ENCODE measurements around the gene CLNK.

CLNK gene

GRCh38 chr4:10701161-10701560 is 16.6 kb upstream of the CLNK start:
- DNase-seq (ENCODE audit: low read depth in 3 of 3) = no peak

GRCh38 chr4:10698172-10698571 is 13.6 kb upstream of the CLNK start:
- no peak for DNase-seq (ENCODE audit: low read depth in 3 of 3)

GRCh38 chr4:10697086-10697485 is 12.5 kb upstream of the CLNK start:
- no peak for DNase-seq (ENCODE audit: low read depth in 3 of 3)

- DNase-seq (ENCODE audit: low read depth in 3 of 3) = no peak
Measured at GRCh38 chr4:10696253-10696652, 11.7 kb upstream of the CLNK start.

GRCh38 chr4:10694828-10695209 is 10.3 kb upstream of the CLNK start:
- no peak for DNase-seq (ENCODE audit: low read depth in 3 of 3)

GRCh38 chr4:10694151-10694827 is 9.7 kb upstream of the CLNK start:
- DNase-seq (ENCODE audit: low read depth in 3 of 3) = no peak

- no peak for DNase-seq (ENCODE audit: low read depth in 3 of 3)
Measured at GRCh38 chr4:10691651-10692050, 7.1 kb upstream of the CLNK start.

GRCh38 chr4:10690185-10690907 is 5.8 kb upstream of the CLNK start:
- DNase-seq (ENCODE audit: low read depth in 3 of 3) = no peak

GRCh38 chr4:10688846-10689245 is 4.3 kb upstream of the CLNK start:
- no peak for DNase-seq (ENCODE audit: low read depth in 3 of 3)

GRCh38 chr4:10688022-10688421 is 3.5 kb upstream of the CLNK start:
- no peak for DNase-seq (ENCODE audit: low read depth in 3 of 3)

GRCh38 chr4:10687526-10687925 is 3.0 kb upstream of the CLNK start:
- DNase-seq (ENCODE audit: low read depth in 3 of 3) = no peak

- no peak for DNase-seq (ENCODE audit: low read depth in 3 of 3)
Measured at GRCh38 chr4:10682397-10682796, 2.2 kb downstream of the CLNK start.

GRCh38 chr4:10677796-10678497 is 6.6 kb downstream of the CLNK start:
- DNase-seq (ENCODE audit: low read depth in 3 of 3) = no peak

GRCh38 chr4:10673817-10674369 is 10.7 kb downstream of the CLNK start:
- DNase-seq (ENCODE audit: low read depth in 3 of 3) = no peak

GRCh38 chr4:10672379-10672778 is 12.2 kb downstream of the CLNK start:
- DNase-seq (ENCODE audit: low read depth in 3 of 3) = no peak

- no peak for DNase-seq (ENCODE audit: low read depth in 3 of 3)
Measured at GRCh38 chr4:10671799-10672198, 12.8 kb downstream of the CLNK start.

GRCh38 chr4:10671366-10671765 is 13.2 kb downstream of the CLNK start:
- DNase-seq (ENCODE audit: low read depth in 3 of 3) = no peak

- DNase-seq (ENCODE audit: low read depth in 3 of 3) = no peak
Measured at GRCh38 chr4:10670321-10670720, 14.2 kb downstream of the CLNK start.

GRCh38 chr4:10667701-10668326 is 16.8 kb downstream of the CLNK start:
- no peak for DNase-seq (ENCODE audit: low read depth in 3 of 3)

GRCh38 chr4:10666616-10667015 is 18.0 kb downstream of the CLNK start:
- no peak for DNase-seq (ENCODE audit: low read depth in 3 of 3)

GRCh38 chr4:10664408-10664807 is 20.2 kb downstream of the CLNK start:
- DNase-seq (ENCODE audit: low read depth in 3 of 3) = no peak

- no peak for DNase-seq (ENCODE audit: low read depth in 3 of 3)
Measured at GRCh38 chr4:10662937-10663336, 21.6 kb downstream of the CLNK start.
